ENCODE results near the gene NACC2.

The NACC2 gene

DNA sequence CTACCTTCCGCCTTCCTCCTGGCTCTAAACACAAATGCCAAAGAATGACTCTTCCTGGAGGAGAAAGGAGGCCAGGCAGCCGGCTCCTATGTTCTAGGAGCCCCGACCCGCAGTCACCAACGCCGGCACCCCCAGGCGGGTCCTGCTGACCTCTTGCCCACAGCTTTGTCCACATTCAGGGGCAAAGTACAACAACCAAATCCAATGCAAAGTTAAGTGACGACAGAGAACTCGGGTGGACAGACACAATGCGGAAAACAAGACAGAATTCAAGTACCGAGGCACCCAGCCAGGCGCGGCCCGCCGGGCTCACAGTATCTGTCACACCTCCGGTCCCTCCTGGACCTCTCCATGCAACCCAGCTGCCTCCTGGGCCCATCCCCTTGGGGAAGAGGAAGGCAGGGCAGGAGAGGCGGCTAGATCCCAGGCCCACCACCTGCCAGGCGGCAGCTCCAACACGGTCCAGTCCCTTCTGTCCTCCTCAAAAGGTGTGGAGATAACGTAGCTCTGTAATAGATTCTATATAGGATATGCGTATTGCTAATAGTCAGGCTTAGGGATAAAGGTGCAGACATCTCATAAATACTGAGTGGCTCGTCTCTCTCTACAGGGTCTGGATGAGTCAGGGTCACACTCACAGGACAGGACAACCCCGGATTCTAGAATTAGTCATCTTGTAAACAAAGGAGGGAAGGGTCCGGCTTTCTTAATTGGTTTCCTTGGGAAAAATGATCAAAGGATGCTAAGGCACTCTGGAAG lies 87.0 kb downstream of the NACC2 start:
- DNase-seq, result no peak

DNA sequence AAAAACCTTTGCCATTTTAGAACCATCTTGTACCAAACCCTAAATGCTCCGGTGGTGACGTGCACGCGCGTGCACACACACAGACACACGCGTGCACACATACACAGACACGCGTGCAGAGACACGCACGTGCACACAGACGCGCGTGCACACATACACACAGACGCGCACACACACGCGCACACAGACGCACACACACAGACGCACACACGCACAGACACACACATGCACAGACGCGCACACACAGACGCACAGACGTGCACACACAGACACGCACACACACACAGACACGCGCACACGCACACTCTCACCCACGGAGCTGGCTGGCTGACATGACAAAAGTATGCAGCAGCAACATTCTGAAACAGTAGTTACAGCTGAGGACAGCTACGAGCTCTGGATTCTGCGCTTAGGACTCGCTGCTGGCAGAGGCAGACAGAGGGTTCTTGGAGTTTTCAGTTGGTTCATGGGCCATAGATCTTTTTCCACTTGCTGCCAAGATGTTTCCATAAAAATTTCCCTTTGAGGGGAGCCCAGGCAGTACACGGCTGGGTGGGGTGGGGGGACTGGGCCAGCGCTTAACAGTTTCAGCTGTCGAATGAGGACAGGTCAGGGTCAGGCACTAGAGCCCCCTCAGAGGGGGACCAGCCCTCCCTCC lies 87.7 kb downstream of the NACC2 start:
- DNase-seq, result no peak

DNA sequence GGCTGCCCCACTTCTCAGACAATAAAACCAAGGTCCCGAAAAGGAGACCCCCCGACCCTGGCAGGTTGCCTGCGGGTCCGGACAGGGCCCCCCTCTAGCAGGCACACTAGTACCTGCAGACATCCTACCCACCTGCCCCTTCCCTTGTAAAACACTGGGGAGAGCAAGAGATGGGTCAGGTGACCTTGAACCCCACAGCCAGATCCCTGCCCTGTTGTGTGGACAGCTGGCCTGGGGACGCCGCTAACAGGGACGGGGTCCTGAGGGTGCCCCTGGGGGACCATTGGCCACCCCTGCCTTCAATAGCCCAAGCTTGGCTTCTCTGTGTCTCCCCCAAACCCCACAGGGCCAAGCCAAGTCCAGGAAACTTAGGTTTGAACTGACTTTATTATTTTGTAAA lies 88.9 kb downstream of the NACC2 start:
- DNase-seq, result no peak

DNA sequence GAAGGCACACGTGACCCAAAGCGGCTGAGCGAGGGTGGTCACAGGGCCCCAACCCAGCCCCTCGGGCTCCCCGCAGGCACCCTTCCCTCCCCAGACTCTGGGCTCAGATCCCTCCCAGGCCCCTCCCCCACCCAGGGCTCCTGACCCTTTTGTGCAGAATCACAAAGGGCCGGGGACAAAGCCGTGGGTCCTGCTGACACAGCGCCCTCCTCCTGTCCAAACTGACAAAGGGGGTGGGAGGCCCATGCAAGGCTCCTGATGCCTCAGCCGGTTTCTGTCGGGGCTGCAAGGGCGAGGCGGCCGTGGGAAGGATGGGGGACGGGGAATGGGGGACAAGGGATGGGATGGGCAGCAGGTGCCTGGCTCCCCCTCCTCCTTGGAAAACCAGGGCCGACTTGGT lies 90.4 kb downstream of the NACC2 start:
- DNase-seq, result no peak

DNA sequence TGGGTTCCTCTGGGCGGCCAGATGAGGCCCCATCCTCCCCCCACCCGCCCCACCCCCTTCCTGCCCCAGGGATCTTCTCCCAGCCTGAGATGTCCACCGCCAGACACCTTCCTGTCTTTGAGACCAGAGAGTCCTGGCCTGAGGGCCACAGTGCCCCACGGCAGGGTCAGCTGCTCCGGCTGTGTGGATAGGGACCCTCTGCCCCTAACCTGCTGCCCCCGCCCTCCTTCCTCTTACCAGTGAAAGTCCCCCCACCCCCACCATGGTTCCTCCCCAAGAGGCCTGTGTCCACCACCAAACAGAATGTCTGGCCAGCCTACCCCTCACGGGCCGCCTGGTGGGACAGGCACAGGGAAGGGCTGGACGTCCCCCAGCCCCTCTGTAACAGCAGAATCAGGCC lies 90.9 kb downstream of the NACC2 start:
- no peak for DNase-seq

DNA sequence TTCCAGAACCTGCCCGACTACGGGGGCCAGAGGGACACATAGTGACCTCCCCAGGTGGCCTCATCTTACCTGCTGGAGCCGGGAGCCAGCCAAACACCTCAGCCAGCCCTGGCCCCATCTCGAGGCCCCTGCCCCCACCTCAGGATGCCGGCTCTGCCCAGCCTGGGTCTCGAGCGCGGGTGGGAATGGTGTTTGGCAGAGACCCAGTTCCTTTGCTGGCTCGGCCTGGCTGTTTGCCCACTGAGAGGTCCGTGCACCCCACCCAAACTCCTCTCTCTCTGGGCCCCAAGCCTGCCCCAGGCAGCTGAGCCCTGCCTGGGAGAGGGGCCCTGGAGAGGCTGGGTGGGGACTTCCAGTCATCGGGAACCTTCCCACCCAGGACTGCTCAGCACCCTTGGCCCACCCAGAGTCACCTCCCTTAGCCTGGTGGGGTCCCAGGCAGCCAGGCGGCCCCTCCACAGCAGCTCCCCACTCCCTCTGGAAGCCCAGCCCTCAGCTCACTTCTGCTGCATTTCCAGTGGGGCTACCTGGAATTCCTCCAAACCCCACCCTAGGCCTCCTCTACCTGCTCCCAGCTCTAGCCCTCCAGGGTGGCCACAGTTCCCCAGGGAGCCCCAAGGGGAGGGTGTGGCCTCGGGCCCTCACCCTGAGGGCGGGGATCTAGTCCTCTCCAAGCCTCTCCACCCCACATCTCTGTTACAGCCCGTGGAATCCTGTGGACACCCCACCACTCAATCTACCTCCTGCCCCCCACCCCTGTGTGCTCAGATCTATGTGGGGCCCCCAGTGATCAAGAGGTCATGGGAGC lies 91.5 kb downstream of the NACC2 start:
- no peak for DNase-seq

DNA sequence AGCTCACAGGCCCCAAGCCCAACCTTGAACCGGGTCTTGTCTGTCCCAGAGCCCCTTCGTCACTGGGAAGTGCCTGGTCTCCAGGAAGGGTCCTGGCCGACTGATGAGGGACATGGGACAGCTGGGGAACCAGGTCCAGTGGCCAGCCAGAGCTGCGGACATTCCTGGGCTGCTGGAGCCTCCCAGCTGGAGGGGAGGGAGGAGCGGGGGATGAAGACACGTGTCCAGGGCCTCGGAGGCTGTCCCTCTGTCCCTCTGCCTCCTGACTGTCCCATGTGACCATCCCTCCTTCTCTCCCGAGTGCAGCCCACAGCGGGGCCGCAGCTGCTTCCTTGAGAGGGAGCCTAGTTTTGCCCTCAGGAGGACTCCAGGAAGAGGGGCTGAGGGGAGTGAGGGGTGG lies 92.2 kb downstream of the NACC2 start:
- DNase-seq, result no peak

DNA sequence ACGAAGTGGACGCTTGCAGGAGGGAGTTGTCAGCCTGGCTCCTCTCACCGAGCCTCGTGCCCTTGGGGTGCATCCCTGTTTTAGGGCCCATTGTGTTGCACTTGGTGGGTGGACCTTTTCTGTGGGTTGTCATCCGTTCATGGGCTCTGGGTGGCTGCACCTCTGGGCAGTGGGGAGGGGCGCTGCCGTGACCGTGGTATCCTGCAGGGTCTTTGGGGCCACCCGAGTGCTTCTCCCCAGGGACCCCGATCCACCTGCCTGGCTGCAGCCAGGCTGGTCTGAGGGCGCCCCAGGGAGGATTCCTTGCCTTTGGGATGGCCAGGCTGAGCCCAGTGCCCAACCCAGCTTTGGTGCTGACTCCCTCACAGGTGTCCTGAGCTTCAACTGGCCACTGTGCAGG lies 92.9 kb downstream of the NACC2 start:
- DNase-seq, result no peak

DNA sequence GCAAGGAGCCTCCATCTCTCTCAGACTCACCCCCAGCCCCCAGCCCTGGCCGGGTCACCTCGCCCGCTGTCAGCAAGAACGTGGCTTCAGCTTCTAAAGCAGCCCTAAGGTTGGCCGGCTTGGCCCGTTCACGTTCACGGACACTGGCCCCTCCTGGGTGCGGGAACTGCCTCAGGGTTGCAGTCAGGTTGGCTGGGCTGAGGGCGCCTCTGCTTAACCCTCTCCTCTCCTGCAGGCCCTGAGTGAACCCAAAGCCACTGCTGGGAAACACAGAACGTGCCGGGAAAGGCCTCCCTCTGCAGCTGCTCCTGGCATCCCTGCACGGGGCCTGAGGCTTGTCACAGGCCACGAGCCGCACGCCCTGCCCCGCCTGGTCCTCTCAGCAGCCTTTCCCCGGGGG lies 93.9 kb downstream of the NACC2 start:
- DNase-seq, result no peak

DNA sequence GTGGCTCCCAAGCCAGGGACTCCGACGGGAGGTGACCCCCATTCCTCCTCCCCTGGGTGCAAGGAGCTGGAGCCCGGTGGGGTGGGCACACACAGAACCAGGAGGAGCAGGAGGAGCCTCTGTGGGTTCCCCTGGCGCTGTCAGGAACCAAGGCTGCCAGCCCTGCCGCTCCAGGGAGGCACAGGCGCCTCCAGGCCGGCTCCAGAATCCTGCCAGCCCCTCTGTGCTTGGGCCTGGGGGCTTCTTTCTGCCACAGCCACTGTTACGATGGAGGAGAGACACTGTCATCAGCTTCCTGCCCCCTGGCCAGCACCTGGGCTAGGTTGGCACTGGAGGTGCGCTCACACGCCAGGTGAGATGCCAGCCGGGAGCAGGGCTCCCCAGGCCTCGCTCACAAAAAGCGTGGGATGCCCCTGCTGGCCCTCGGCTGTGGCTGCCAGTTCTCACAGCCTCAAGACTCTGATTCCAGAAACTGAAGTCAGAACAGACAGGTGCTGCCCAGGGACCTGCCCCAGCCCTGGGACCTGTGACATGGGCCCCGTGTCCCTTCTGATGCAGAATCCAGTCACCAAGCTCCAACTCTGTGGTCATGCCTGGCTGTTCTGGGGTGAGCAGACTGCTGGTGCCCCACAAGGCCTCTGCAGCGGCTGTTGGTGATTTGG lies 96.5 kb downstream of the NACC2 start:
- DNase-seq, result no peak

DNA sequence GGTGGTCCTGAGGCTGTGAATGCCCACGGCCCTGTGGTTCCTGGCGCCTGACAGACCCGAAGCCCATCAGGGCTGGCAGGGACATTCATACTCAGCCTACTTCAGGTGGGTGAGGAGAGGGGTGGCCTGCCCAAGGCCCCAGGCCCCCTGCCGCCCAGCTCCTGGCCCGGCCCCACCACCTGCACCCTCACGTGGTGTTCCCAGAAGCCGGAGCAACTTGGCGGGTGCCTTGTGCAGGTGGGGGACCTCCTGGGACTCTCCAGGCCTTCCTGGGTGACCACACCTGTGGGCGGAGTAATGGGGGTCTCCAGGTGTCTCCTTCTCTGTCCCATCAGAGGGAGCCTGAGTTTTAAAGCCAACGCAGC lies 97.1 kb downstream of the NACC2 start:
- no peak for DNase-seq

DNA sequence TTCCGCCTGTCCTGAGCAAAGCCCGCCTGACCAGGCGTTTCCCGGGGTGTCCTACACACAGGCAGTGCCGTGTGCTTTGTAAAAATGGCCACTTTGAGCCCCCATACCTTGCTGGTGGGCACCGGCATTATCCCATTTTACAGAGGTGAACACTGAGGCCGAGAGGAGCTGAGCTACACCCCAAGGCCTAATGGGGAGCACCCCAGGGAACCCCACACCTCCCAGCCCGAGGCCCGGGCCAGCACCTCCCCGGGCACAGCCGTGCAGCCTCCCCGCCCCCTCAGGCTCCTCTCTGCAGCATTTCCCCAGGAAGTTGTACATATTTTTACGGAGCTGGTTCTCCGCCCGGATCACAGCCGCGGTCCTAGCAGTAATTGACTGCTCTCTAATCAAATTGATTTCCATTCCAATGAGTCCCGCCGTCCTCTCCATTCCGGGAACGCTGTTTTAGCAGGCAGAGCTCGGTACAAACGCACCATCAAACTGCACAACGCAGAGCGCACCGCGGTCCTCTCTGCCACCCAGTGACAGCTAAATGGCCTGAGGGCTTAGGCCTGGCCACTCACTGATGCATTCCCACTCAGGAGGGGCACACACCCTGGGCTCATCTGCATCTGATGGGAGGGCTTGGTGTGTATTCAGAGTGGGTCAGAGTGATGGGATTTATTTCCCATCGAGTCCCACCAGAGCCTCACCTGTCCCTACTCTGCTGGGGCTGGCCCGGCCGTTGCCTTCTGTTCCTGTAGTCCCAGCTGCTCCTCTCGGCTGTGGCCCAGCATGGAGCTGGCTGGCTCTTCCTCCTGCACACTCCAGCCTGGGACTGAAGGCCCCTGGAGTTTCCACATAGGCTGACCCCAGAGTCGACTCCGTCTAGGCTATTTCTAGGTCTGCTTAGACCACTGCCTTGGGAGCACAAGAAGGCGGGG lies 97.7 kb downstream of the NACC2 start:
- DNase-seq, result no peak

DNA sequence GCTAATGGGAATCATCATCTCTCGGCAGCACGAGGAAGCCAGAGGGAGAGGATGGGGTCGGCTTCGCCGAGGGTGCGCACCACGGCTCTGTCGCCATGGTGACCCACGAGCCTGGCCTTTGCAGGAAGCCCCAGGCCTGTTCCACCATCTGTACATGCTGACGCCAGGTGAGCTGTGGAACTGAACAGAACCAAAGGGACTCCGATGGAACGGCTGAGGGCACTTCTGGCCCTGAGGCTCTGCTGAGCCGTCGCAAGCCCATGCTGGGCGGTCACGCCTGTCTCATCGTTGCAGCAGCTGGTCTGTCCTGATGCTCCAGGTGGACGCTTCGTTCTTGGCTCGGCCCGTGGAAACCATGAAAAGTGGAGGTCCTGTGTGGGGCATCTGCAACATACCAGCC lies 99.3 kb downstream of the NACC2 start:
- DNase-seq, result no peak

DNA sequence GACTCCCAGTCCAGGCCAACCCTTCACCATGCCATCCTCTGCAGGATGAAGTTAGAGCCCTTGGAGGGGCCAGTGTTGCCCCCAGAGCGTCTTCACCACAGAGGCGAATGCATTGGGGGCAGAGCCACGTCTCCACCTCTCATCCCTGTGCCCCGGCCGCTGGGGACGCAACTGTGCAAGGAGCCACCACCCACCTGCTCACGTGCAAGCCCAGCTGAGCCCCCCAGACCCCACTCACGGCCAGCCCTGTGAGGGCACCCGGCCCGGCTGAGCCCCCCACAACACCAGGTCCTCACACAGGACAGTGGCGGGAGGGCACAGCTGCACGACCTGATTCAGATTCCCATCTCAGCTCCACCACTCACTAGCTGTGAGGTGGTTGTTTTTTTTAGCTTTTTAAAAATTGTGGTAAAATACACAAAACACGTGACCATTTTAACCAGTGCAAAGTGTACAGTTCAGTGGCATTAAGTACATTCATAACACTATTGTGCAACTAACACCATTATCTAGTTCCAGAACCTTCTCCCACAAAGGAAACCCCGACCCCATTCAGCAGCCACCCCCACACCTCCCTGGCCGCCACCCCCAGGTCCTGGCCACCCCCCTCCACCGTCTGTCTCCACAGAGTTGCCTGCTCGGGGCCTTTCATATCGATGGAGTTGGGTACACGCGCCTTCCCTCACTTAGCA lies 100.4 kb downstream of the NACC2 start:
- DNase-seq, result no peak

DNA sequence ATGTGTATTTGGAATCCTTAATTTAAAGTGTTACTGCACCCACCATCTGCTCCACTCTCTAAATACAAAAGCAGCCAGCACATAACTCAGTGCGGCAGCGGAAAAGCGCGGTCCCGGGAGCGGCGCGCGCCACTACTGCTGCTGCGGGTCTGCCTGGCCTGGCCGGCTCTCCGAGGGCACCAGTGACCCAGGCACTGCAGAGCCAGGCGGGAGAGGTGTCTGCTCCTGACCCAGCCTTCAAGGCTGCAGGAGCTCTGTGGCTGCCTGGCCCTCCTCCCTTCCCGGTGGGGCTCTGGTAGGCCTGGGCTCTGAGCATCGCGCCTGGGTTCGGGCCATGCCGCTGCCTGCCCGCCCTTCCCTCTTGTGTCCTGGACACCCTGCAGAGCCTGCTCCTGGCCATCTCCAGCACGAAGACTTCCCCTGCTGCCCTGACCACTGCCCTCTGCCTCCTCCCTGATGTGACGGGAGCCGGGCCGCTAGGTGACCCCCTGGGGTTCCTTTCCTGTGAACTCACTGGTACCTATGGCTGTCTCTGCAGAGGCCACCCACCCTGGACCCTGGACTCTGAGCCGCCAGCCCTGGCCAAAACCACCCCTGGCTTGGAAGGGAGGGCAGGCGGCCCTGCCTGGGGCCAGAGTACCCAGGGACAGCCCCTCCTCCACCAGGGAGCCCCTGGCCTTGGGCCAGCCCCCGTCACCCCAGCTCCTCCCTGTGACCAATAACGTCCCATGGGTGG lies 101.2 kb downstream of the NACC2 start:
- DNase-seq, result no peak

DNA sequence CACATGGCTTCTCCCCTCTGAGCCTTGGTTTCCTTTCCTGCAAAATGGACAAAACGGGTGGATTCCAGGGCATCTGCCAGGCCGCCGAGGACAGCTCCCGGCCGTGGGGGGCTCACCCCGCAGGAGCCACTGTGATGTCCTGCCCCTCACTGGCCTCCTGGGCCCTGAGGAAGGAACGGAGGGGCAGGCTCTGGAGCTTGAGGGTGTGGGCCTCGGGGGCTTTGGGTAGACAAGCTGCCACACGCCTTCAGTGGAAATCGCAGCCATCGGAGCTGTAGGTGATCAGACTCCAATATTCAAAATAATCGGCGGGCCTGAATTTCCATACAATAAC lies 101.7 kb downstream of the NACC2 start:
- DNase-seq, result no peak

DNA sequence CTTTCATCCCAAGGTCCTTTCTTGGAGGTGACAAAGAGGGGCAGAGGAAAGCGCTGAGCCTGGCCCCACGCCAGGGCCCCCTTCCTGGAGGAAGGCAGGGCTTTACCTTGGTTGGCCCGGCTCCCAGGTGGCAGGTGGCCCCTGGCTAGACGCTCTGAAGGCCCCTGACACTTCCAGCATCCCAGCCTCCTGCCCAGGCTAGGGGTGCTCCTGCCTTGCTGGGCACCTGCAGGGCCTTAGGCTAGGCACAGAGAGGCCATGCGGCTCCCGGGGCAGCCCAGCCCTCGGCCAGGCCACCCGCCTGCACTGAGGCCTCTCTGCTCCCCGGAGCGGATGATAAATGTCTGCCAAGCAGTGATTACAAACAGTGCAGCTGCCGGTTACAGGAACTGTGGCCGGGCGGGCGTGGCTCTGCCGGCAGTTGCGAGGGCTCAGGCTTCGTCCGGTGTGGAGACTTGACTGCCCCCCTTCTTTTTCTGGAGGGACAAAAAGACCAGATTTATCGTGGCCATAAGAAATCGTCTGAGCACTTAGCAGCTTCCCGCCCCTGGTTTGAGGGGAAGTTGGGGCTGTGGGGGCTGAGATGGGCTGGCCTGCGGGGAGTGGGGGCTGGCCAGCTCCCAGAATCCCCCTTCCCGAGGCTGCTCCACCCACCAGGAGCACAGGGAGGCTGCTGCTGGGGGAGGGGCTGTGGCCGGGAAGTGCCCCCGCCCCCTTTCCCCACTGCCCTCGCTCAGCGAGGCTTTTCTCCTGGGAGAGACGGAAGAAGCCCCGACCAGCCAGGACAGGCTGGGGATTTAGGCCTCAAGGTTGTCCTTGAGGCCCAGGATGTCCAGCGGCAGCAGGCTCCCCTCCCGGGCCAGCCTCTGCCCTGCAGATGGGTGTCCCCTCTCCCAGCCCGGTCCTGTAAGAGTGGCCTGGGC lies 102.3 kb downstream of the NACC2 start:
- DNase-seq, result peak; percentile 88

DNA sequence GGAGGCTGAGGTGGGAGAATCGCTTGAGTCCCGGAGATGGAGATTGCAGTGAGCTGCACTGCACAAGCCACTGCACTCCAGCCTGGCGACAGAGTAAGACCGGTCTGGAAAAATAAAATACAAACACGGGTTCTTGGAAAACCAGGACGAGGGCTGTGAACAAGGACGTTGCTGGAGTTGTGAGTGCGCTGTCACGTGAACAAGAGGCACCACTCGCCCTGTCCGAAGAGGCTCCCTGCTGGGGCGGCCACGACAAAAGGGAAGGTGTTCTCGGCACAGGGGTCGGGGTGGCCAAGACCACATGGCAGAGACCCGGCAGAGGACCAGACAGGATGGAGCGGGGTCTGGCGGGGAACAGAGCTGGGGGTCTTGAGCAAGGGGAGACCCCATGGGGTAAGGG lies 103.3 kb downstream of the NACC2 start:
- no peak for DNase-seq

DNA sequence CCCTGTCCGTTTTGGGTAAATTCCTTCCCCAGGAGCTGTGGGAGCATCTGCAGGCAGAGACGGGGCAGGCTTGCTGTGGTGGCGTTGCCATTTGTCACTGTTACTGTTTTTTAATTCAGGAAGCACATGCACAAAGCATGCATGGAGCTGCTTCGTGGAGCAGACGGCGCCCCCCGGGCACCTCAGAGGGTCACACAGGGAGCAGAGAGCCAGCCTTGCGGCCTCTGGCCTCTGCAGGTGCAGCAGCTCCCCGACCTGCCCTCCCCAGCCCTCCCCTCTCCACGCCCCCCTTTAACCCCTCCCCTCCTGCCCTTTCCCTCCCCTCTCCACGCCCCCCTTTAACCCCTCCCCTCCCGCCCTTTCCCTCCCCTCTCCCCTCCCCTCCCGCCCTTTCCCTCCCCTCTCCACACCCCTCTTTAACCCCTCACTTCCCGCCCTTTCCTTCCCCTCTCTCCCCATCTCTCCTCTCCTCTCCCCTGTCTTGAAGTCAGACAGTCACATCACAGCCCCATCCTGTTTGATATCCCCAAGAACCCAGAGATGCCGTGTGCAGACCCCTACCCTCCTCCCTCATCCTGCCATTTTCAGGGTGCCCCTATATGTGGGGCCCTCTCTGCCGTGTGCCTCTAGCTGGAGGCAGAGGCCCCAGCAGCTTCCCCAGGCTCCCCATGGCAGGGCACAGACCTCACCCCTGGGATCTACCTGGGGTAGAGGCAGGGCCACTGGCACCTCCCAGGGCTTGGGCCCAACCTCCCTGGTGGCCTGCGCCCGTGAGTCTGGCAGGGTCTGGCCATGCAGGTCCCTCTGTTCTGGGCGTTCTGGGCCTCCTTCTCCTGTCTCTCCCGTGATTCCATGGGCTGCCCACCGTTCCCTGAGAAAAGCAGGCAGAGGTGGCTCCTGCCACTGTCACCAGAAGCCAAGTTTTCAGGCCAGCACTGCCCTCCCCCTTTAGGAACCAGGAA lies 104.3 kb downstream of the NACC2 start:
- peak; percentile 81 for DNase-seq
